ENCODE results near the gene MRGPRD. TPM values are rescaled to one million over a fixed set of nuclear protein-coding genes. Genes with fewer than 3 reads are reported as not detected.

Gene MRGPRD
- total RNA-seq, 1 experiment from 2014 or later = not detected

DNA sequence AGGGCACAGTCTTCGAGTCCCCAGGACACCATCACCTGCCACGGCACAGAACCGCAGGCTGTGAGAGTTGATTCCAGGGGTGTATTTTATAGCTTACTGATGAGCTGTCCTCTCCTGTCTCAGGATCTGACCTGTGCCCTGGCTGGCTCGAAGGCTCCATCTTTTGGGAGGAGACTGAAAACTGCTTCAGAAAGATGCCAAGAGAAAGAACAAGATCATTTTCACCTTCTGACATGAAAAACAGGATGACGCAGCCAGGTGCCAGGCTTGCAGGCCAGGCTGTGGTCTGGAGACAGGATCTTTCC lies 2.2 kb downstream of the MRGPRD start:
- CTCF ChIA-PET = no interaction called here

More for the DNA sequence above, 2.2 kb downstream of the MRGPRD start:
- H3K79me2 ChIP-seq (ENCODE audit: insufficient read depth, low read length) = no peaks in the 10 kb centered on the region
- no peaks in the 10 kb centered on the region for H3K36me3 ChIP-seq (ENCODE audit: control insufficient read depth in 1 of 2, insufficient read depth in 2 of 2, low read length in 2 of 2)
- intact Hi-C loops (cut with micrococcal nuclease) = no loop called here
- DNase-seq (ENCODE audit: low read depth, low spot score) (no peak), ATAC-seq (no peak)
- peaks cover 0 to 5% of the 10 kb centered on the region in 2 experiments; a peak in 1 of 4 replicates for H3K4me1 ChIP-seq (ENCODE audit: control insufficient read depth in 1 of 2, insufficient read depth in 2 of 2, low read length in 2 of 2)
- peaks cover 0 to 3% of the 10 kb centered on the region in 2 experiments; a peak in 1 of 4 replicates for H3K9me3 ChIP-seq (ENCODE audit: control insufficient read depth in 1 of 2, insufficient read depth in 1 of 2, low read depth in 1 of 2, low read length in 2 of 2)
- H3K9ac ChIP-seq (ENCODE audit: low read length) = no peak overlapping the region
- TF ChIP-seq EZH2 (IDR thresholded peaks at IDR 0.05) (no peak), CBX3 (IDR thresholded peaks at IDR 0.05; ENCODE audit: low read depth) (no peak), JUND (IDR thresholded peaks at IDR 0.05) (no peak), ZFX (IDR thresholded peaks at IDR 0.05) (no peak), ELF1 (IDR thresholded peaks at IDR 0.05; ENCODE audit: borderline replicate concordance, low read depth) (no peak), ZNF274 (IDR thresholded peaks at IDR 0.05; ENCODE audit: low read depth, low read length) (no peak), EGR1 (IDR thresholded peaks at IDR 0.05; ENCODE audit: low read depth) (no peak)
- TF ChIP-seq, protein P1, sequence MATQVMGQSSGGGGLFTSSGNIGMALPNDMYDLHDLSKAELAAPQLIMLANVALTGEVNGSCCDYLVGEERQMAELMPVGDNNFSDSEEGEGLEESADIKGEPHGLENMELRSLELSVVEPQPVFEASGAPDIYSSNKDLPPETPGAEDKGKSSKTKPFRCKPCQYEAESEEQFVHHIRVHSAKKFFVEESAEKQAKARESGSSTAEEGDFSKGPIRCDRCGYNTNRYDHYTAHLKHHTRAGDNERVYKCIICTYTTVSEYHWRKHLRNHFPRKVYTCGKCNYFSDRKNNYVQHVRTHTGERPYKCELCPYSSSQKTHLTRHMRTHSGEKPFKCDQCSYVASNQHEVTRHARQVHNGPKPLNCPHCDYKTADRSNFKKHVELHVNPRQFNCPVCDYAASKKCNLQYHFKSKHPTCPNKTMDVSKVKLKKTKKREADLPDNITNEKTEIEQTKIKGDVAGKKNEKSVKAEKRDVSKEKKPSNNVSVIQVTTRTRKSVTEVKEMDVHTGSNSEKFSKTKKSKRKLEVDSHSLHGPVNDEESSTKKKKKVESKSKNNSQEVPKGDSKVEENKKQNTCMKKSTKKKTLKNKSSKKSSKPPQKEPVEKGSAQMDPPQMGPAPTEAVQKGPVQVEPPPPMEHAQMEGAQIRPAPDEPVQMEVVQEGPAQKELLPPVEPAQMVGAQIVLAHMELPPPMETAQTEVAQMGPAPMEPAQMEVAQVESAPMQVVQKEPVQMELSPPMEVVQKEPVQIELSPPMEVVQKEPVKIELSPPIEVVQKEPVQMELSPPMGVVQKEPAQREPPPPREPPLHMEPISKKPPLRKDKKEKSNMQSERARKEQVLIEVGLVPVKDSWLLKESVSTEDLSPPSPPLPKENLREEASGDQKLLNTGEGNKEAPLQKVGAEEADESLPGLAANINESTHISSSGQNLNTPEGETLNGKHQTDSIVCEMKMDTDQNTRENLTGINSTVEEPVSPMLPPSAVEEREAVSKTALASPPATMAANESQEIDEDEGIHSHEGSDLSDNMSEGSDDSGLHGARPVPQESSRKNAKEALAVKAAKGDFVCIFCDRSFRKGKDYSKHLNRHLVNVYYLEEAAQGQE (IDR thresholded peaks at IDR 0.05; ENCODE audit: low read depth) = no peak
- TF ChIP-seq, protein P2, sequence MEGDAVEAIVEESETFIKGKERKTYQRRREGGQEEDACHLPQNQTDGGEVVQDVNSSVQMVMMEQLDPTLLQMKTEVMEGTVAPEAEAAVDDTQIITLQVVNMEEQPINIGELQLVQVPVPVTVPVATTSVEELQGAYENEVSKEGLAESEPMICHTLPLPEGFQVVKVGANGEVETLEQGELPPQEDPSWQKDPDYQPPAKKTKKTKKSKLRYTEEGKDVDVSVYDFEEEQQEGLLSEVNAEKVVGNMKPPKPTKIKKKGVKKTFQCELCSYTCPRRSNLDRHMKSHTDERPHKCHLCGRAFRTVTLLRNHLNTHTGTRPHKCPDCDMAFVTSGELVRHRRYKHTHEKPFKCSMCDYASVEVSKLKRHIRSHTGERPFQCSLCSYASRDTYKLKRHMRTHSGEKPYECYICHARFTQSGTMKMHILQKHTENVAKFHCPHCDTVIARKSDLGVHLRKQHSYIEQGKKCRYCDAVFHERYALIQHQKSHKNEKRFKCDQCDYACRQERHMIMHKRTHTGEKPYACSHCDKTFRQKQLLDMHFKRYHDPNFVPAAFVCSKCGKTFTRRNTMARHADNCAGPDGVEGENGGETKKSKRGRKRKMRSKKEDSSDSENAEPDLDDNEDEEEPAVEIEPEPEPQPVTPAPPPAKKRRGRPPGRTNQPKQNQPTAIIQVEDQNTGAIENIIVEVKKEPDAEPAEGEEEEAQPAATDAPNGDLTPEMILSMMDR (IDR thresholded peaks at IDR 0.05 in 2 of 3, conservative IDR thresholded peaks at IDR 0.05 in 1 of 3; ENCODE audit: borderline replicate concordance in 1 of 3, insufficient read depth in 1 of 3, low read depth in 2 of 3, low read length in 2 of 3) = no peak
- TF ChIP-seq, protein P3, sequence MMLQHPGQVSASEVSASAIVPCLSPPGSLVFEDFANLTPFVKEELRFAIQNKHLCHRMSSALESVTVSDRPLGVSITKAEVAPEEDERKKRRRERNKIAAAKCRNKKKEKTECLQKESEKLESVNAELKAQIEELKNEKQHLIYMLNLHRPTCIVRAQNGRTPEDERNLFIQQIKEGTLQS (IDR thresholded peaks at IDR 0.05) = no peak
- no peak overlapping the region for H3K4me2 ChIP-seq (ENCODE audit: low read length)
- no peak overlapping the region for H3K27ac ChIP-seq (ENCODE audit: low read depth, low read length)
- H2AFZ ChIP-seq (ENCODE audit: low read depth, low read length, poor library complexity, severe bottlenecking) = no peak overlapping the region
- no peaks in the 10 kb centered on the region for H3K27me3 ChIP-seq (ENCODE audit: insufficient read depth, low read length)
- POLR2A ChIA-PET = no interaction called here
- RAD21 ChIA-PET (ENCODE audit: low non-redundant PET in 1 of 2, low total read pairs in 2 of 2, uncharacterized antibody in 2 of 2, unreplicated experiment in 2 of 2) = no interaction called here
- no peaks in the 10 kb centered on the region for H3K9me2 ChIP-seq (ENCODE audit: insufficient read depth)
- BruUV-seq (replicated peaks) = no TSS peak
- H3K4me3 ChIP-seq (replicated peaks in 1 of 2; ENCODE audit: low read depth in 1 of 2, low read length in 2 of 2) = no peak overlapping the region
- H4K20me1 ChIP-seq (ENCODE audit: insufficient read depth) = no peaks in the 10 kb centered on the region

Measured in HCT116 (cell line).